Putamen (tissue), 1 donor: Measurements from ENCODE around the gene LRRC4B.

Source experiments
- DNase-seq: peaks from one replicate; pipeline ENCODE4 v3.0.0-alpha.2; 2016; ENCODE audit warnings: low spot score

The LRRC4B gene

DNA sequence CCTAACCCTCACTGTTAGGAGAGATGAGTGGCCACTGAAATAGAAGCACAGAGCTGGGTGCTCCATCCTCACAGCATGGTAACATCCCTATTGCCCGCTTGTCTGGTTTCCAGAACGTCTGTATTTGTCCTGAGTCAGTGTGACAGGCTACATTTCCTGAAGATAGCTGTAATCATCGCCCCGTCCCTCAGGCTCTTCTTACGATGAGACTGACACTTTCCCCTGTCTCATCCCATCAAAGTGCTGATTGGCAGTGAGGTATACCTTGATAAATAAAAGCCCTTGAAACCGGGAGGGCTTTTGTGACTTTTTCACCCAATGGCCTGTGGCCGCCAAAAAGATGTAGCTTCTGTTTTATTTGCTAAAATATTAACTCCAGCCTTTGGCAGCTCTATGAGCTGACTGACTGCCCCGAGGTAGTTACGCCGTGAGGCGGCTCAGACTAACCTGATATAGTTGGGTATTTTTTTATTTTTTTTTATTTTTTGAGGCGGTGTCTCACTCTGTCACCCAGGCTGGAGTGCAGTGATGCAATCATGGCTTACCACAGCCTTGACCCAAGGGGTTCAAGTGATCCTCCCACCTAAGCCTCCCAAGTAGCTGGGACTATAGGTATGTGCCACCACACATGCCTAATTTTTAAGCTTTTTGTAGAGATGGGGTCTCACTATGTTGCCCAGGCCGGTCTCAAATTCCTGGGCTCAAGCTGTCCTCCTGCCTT lies 5.7 kb upstream of the LRRC4B start:
- DNase-seq: no peak

DNA sequence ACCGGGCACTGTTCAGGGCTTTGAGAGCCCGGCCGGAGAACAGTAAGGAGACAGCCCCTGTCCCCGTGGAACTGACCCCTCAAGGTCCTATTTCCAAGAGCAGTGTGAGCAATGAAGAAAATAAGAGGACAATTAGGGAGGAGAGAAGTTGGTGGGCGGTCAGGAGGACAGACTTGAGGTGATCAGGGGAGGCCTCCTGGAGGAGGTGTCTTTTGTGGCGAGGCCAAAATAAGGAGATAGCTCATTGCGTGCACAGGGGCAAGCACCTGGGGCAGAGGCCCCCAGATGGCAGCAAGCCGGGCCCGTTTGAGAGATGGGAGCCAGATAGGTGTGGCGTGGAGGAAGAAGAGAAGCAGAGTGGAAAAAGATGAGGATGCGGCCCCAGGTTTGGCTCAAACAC lies 2.8 kb upstream of the LRRC4B start:
- no peak for DNase-seq

DNA sequence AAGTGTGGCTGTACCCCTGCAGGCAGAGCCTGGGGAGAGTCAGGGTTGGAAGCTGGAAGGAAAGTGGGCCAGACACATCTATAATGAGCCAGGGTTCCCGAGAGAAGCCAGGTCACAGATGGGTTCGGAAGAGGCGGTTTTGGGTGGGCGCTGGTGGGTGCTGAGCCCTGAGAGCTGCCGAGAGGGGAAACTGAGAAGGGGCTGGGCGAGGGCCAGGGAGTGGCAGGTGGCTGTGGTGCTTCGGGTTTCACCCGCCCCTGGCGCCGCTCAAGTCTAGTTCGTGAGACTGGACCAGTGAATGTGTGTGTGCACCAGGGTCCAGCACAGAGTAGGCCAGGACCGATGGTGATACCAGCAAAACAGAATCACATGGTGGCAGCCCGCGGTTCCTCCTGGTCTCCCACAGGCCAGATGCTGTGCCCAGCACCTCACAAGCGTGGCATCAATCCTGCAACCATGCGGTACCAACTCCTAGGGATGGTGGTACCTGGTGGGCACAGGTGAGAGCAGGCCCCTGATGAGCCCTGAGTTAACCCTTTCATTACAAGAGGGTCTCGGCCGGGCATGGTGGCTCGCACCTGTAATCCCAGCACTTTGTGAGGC lies 1.8 kb upstream of the LRRC4B start:
- no peak for DNase-seq

DNA sequence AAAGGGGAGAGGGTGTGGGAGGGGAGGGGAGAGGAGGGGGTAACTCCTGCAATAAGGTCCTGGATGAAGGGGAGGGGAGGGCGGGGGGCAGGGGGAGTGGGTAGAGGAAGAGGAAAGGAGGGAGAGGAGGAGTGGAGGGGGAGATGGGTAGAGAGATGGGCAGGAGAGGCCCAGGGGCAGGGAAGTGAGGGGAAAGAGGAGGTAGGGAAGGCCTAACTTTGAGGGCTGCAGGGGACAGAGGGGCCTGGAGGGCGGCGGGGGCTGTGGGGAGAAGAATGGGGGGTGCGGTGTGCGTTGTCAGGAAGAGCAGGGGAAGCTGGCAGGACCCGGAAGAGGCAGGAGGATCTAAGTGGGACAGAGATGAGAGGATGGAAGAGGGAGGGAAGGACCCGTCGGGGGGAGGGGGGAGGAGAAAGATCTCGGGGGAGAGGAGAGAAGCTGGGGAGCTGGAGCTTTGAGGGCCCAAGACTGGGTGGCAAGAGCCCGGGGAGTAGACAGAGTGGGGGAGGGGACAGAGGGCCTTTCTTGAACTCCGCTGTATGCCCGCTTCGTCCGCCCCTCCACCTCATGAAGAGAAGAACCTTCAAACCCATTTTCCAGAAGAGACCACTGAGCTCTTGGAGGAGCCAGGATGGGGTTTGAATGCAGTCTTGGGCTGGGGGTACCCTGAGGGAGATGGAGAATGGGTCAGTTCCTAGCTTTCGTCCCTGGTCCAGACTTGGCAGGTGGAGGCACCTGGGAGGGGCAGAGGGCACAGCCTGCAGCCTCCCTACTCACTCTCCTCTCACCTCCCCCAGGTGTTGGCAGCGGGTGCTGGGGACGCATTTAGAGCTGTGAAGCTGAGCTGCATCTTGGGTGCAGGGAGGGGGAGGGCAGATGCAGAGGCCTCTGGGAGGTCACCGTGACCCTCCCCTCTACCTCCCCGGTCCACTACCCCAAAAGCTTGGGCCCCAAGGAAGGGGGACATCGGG lies 778 bp upstream of the LRRC4B start:
- DNase-seq: no peak

DNA sequence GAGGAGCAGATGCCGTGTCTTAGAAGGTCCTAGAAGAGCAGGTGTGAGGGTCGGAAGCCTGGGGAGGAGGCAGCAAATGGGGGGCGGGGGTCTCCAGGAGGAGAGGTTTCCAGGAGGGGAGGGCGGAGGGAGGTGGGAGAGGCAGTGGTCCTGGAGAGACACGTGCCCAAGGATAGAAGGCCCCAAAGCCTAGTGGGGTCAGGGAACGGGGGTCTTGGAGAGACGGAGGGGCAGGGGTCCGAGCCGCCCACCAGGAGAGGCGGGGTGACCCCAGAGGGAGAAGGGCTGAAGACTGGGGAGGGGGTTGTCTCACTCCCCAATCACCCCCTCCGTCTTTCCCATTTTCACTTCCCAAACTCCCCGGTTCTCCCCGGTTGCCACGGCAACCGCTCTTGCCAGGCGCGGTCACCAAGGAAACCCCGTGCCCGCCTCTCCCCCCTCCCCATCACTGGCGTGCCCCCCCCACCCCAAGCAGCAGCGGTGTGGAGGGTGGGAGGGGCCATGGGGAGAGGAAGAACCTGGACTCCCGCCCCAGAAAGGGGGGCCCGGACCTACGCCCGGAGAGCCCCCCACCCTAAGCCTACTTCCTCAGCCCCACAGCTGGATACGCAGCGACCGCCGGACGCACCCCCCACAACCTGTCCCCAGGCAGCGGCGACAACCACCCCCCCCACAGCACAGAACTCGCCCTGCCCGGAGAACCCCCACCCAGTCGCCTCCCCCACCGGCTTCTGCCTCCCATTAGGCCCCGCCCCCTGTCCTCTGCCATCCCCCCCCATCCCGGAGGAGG lies 988 bp downstream of the LRRC4B start:
- DNase-seq: peak; percentile 72

DNA sequence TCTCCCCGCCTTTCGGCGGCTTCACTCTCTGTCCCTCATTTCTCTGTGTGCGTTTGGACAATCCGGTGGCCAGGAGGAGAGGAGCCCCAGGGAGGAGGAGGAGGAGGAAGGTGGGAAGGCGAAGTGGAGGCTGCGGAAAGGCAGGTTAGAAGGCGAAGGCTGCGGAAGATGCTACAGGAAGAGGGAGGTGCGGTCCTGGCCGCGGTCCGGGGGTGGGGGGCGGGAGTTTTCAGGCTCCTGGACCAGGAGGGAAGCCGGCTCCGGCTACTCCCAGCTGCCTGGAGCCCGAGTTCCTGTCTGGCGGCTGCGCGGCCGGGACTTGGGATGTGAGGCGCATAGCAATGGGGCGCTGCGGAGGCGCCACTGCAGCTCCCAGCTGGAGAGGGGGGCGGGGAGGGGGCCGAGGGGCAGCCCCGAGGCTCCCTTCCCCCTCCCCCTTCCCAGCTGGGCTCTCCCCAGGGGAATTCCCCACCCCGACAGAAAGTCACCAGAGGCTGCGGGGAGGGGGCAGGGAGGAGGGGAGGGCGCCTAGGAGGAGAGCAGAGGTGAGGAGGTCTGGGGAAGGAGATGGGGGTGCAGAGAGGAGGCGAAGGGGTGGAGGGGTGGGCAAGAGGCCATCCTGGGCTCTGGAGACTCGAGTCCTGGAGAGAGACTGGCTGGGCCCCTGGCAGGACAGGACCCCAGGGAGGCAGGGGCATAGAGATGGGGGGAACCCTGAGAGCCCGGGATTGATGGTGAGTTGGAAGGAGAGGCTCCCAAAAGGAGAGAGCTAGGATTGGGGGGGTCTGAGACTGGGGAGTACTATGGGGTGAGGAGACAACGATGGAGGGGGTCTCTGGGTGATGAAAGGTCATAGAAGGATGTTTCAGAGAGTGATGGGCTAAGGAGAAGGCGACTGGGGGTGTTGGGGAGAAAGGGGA lies 2.0 kb downstream of the LRRC4B start:
- DNase-seq: peak; percentile 73

DNA sequence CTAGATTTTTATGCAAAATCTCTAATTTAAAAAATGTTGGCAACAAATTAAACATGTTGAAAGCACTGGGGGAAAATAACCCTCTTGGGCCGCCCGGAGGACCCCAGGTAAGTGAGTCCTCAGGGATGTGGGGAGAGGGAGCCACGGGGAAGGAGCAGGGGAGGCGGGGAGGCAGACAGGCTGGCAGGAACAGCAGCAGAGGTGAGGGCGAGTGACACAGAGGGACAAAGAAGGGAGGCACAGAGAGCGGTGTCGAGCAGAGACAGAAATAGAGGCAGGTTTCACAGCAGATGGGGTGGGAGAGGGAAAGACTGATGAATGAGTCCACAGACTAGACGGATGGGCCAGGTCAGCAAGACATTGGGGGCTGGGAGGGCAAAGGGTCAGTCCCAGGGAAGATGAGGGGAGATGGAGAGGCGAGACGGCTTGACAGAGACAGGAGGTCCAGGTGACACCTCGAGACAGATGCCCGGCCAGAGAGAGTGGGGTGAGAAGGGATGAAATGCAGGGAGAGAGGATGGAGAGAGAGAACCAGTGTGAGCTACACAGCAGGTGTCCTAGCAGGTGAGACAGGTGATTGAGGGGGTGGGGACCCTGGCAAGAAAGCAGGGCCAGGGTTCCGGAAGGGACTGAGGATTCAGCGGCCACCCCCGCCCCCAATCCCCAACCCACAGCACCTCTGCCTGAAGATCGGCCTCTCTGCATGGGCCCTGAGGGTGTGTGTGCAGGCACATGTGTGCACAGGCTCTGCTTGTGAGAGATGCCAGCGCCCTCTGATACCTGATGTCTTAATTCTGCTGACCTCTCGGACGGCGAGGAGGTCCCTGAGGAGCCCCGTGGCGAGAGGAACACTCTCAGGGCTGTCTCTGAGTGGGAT lies 3.8 kb downstream of the LRRC4B start:
- DNase-seq: no peak

DNA sequence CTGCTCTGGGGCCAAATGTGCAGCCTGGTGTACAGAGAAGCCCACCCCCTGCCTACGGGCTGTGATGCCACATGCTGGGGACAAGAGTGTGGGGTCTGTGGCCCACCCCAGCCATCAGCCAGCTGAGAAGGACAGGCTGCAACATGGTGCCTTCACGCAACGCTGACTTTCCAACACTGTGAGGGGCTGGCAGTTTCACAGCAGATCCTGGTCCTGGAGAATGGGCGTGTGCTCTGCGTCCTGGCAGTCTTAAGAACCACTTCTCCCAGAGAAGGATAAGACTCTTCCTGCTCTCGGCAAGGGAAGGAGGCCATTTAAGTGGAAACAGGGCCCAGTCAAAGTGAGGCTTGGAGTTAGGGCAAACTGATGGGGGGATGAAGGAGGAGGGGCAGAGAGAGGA lies 4.6 kb downstream of the LRRC4B start:
- DNase-seq: no peak

DNA sequence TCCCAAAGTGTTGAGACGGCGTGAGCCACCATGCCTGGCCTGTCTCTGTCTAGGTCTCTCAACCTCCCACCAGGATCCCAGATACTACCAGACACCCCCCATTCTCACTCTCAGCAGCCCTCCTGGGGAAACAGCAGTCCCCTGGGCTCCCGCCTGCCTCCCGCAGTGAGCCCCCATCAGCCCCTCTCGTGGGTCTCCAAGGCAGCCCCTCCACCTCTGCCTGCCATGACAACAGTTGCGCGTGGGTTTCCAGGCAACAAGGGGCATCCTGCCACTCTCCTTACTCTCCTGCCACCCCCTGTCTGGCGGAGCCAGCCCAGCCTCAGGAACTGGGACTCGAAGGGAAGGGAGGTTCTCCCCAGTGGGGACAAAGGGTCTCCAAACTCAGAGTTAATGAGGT lies 5.2 kb downstream of the LRRC4B start:
- no peak for DNase-seq

DNA sequence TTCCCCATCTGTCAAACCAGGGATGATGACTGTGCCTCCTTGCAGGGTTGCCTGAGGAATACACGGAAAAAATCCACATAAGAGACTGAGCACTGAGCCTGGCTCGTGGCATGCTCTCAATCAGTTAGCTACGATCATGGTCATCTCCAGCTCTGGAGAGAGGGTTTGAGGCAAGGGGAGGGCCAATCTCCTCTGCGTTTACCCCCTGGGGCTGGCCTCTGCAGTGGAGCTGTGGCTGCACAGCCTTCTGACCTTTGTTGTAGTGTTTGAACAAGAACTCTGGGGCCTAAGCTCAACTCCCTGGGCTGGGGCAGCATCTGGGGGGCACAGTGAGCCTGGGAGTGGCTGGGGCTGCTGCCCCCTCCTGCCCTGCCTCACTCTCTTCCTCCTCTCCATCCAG lies 5.9 kb downstream of the LRRC4B start:
- DNase-seq: no peak

DNA sequence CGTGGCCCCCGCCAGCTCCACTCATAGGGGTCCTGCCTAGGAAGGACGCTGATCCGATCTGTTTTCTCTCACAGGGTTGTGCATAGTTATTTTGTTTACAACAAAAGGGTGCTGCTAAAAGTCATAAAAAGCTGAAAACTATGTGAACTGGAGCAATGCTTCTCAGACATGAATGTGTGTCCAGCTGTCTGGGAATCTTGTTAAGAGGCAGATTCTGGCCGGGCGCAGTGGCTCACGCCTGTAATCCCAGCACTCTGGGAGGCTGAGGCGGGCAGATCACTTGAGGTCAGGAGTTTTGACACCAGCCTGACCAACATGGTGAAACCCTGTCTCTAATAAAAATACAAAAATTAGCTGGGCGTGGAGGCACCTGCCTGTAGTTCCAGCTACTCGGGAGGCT lies 8.6 kb downstream of the LRRC4B start:
- DNase-seq: no peak

DNA sequence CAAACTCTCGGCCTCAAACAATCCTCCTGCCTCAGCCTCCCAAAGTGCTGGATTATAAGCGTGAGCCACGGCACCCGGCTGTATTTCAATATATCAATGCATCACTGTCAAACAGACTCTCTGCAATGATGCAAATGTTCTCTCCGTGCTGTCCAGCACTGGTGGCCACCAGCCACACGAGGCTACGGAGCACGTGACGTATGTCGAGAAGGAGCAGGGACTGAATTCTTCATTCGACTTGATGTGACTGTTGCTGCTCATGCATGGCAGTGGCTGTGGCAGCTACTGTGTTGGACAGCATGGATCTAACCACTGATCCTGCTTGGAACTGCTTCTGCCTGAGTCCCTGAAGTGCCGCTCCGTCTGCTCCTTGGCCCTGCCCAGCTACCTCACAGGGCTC lies 9.8 kb downstream of the LRRC4B start:
- no peak for DNase-seq

DNA sequence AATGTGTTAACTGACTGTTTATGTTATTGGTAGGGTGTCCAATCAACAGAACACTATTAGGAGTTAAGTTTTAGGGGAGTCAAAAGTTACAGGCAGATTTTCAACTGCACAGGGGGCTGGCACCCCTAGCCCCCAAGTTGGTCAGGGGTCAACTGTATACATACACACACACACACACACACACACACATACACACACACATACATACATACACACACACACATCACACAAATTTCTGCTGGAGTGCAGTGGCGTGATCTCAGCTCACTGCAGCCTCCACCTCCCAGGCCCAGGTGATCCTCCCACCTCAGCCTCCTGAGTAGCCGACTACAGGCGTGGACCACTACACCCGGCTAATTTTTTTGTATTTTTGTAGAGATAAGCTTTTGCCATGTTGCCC lies 10.2 kb downstream of the LRRC4B start:
- DNase-seq: no peak

DNA sequence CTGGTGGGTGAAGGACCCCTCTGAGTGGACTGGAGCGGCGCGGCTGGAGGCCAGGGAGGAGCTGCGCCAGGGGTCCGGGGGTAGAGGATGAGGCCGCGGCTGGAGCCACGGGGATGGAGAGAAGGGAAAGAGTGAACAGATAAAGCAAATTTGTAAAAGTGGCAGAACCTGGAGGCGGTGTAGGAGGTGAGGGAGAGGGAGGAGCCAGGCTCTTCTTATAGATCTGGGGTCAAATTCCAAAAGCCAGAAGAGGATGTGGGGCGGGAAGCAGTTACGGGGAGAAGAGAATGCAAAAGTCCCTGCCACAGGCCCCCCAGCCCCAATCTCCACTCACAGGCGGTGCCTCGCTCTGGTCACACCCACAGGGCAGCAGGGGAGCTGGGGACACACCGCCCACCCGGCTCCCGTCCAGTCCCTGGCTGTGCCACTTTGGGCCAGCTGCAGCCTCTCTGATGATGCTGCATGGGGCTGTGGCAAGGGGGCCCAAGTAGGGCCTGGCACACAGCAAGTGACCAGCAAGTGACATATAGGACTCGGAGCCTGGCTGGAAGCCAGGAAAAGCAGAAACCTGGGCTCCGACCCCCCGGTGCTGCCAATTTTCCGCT lies 11.1 kb downstream of the LRRC4B start:
- no peak for DNase-seq

DNA sequence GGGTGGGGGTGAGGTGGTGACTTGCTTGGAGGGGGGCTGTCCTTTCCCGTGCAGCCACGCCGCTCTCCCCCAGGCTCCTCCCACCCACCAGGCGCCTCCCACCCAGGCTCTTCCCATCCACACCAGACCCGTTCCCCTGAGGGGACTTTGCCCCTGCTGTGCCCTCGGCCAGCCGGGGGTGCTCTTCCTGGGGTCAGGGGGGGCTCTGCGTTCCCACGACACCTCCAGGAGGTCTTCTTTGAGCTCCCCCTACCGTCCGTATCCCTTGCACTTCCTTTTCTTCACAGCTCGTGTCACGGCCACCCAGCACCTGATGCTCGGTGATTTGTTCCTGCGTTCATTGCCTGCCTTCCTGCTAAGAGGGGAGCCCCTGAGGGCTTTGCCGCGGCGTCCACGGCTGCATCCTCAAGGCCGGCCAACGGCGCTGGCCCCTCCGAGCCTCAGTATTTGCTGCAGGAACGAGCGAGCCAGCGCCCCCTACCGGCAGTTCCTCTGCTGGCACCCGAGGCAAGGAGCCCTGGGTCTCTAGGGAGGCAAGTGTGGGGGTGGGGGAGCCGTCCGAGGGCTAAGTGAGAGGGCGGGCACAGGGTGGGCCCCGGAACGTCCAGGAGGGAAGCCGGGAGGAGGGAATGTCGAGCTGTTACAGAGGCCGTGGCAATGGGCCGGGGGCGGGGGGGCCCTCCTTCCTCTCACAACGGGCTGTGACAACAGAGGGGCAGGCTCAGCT lies 11.8 kb downstream of the LRRC4B start:
- DNase-seq: no peak

DNA sequence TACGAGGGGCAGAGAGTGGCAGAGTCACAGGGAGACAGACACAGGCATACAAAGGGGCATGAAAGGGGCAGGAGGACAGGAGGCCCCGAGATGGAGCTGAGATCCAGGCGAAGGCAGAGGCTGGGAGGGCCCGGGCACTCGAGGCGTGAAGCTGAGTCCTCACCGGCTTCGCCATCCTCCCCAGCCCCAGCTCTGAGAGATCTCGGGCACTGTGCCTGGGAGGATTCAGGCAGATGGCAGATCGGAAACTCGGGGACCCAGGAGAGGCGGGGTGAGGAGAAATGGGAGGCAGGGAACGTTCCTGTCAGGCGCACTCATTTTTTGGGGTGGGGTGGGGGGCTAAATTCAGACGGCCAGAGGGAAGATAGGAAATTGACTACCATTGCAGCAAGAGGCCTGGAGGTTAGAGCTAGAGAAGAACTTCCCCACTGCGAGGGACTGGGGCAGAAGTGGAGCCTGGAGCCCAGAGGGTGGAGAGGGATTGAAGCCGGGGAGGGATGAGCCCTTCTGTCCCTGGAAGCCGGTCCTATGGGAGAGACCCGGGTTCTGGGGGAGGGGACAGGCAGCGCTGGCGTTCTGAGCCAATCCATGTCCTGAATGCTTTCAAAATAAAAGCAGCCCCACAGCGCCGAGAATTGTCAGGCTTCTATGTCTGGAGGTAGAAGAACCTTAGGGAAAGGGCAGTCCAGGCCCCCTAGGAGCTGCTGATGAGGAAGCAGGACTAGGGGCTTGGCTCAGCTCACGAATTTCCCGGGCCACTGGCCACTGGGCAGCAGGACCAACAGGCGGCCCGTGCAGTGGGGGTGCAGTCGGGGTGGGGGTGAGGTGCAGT lies 12.6 kb downstream of the LRRC4B start:
- no peak for DNase-seq

DNA sequence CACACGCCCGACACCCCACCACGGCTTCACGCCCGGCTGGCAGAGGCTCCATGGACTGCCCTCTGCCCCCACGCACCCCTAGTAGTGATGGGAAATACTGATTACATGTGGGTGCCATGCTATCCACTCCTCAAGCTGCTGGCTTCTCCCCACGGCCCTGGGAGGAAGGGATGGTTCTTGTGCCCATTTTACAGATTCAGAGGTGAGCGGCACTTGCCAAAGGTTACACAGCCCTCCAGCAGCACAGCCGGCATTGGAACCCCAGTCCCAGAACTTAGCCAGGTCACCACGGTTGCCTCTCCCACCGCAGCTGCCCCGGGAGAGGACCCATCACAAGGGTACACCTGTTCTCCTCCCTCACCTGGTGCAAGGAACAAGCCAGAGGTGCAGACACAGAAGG lies 13.2 kb downstream of the LRRC4B start:
- DNase-seq: no peak

DNA sequence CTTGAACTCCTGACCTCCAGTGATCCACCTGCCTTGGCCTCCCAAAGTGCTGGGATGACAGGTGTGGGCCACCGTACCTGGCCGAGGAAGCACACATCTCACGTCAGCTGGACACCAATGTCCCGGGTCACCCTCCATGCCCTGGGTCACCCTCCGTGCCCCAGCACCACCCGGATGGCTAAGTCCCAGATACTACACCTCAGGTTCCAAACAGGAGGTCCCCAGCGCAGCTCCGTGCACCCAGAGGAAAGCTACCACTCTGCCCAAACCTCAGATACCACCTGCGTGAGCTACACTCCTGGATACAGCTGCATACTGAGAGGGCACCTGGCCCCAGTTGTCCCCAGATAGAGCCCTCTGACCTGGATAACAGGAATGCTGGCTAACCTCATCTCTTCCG lies 14.0 kb downstream of the LRRC4B start:
- no peak for DNase-seq
